Endothelial cell of umbilical vein (primary cell): ENCODE results near the gene CHST3. TPM values are rescaled to one million over a fixed set of nuclear protein-coding genes. Genes with fewer than 3 reads are reported as not detected.

Experiments
- BruUV-seq: library from RNA; stranded (reverse); fragments of 400-500 nt; replicated peaks from 2 replicates; lab custom pipeline; 2021; lab: Mats Ljungman, UMichigan
- CTCF ChIA-PET: fragments of 300-600, 350-600 bp; sonication (Branson Sonifier 250); formaldehyde crosslinking; loops from one replicate; lab custom pipeline; 2021; ENCODE audit warnings: antibody characterized with exemption, inconsistent platforms; lab: Charles Lee
- POLR2A ChIA-PET: fragments of 300-600, 350-600 bp; sonication (Branson Sonifier 250); formaldehyde crosslinking; loops from one replicate; lab custom pipeline; 2021; ENCODE audit warnings: antibody characterized with exemption, inconsistent platforms; lab: Charles Lee
- DNase-seq: peaks from one replicate; pipeline ENCODE4 v3.0.0-alpha.2; 2011; ENCODE audit warnings: low read depth, low spot score
- FAIRE-seq: peaks from 2 replicates; lab custom pipeline; 2011; peaks lifted over from hg19 to GRCh38; lab: Jason Lieb, UNC
- H2AFZ ChIP-seq: 2 replicates; pipeline ENCODE4 v1.6.0; 2012; ENCODE audit warnings: low read depth, low read length, control low read depth, inconsistent platforms
- H3K27ac ChIP-seq: 2 replicates; pipeline ENCODE4 v1.5.1; 2011; ENCODE audit warnings: low read depth, mild to moderate bottlenecking, control low read depth, low read length, moderate library complexity; ENCODE audit not compliant: insufficient read depth
- H3K27me3 ChIP-seq, 2 experiments: 2 replicates each; pipeline versions ENCODE4 v1.6.0 to v1.6.1; 2011; ENCODE audit warnings: low read length in 2 of 2, mixed read lengths in 1 of 2; ENCODE audit not compliant: control insufficient read depth in 2 of 2, insufficient read depth in 2 of 2
- H3K36me3 ChIP-seq, 2 experiments: 2 replicates in 1 of 2; 3 replicates in 1 of 2; pipeline ENCODE4 v1.5.1; 2011; ENCODE audit warnings: low read length in 2 of 2, mild to moderate bottlenecking in 1 of 2, moderate library complexity in 1 of 2; ENCODE audit not compliant: control insufficient read depth in 2 of 2, insufficient read depth in 2 of 2; ENCODE audit errors: extremely low read depth in 1 of 2
- H3K4me1 ChIP-seq: 3 replicates; pipeline ENCODE4 v1.5.1; 2011; ENCODE audit warnings: mild to moderate bottlenecking, low read length; ENCODE audit not compliant: control insufficient read depth, insufficient read depth; ENCODE audit errors: extremely low read depth
- H3K4me2 ChIP-seq: 2 replicates; pipeline ENCODE4 v1.6.1; 2011; ENCODE audit warnings: low read length, control low read depth, mixed read lengths; ENCODE audit not compliant: insufficient read depth
- H3K4me3 ChIP-seq, 3 experiments: fragments of 200-600 bp in 1 of 3; sonication (generic), shearing (Covaris generic) in 1 of 3; replicated peaks in 1 of 3; 2 replicates each; pipeline ENCODE4 v1.5.1; 2011 to 2016; ENCODE audit warnings: control low read depth in 3 of 3, low read length in 3 of 3, mild to moderate bottlenecking in 2 of 3, inconsistent platforms in 1 of 3, low read depth in 1 of 3, moderate library complexity in 1 of 3; ENCODE audit not compliant: insufficient read depth in 1 of 3
- H3K79me2 ChIP-seq: 2 replicates; pipeline ENCODE4 v1.6.0; 2012; ENCODE audit warnings: low read length, inconsistent platforms; ENCODE audit not compliant: control insufficient read depth, insufficient read depth
- H3K9ac ChIP-seq: replicated peaks from 2 replicates; pipeline ENCODE3; 2011; ENCODE audit warnings: low read length, control low read depth; ENCODE audit not compliant: insufficient read depth; ENCODE audit errors: extremely low read depth
- H3K9me1 ChIP-seq: replicated peaks from 3 replicates; pipeline ENCODE4 v1.6.0; 2011; ENCODE audit warnings: mild to moderate bottlenecking, low read length; ENCODE audit not compliant: control insufficient read depth, insufficient read depth; ENCODE audit errors: extremely low read depth
- H3K9me3 ChIP-seq: replicated peaks from 2 replicates; pipeline ENCODE4 v1.5.1; 2012; ENCODE audit warnings: low read length, inconsistent platforms; ENCODE audit not compliant: control insufficient read depth, insufficient read depth
- H4K20me1 ChIP-seq: replicated peaks from 2 replicates; pipeline ENCODE3; 2011; ENCODE audit warnings: mild to moderate bottlenecking, low read length; ENCODE audit not compliant: control insufficient read depth, insufficient read depth; ENCODE audit errors: extremely low read depth
- EZH2 ChIP-seq: IDR thresholded peaks from 2 replicates; pipeline ENCODE4 v1.6.1; 2012; ENCODE audit warnings: borderline replicate concordance, low read depth, mild to moderate bottlenecking, moderate library complexity, low read length, inconsistent platforms; ENCODE audit not compliant: severe bottlenecking
- FOS ChIP-seq: IDR thresholded peaks from 2 replicates; pipeline ENCODE4 v1.6.1; 2011; ENCODE audit warnings: mild to moderate bottlenecking, low read length, moderate library complexity, borderline replicate concordance; ENCODE audit not compliant: insufficient read depth
- GATA2 ChIP-seq: IDR thresholded peaks from 2 replicates; pipeline ENCODE4 v1.7.0; 2011; ENCODE audit warnings: low read depth, mild to moderate bottlenecking, moderate library complexity, mixed read lengths, low read length; ENCODE audit not compliant: insufficient read length, insufficient read depth
- JUN ChIP-seq: IDR thresholded peaks from 2 replicates; pipeline ENCODE4 v1.6.1; 2011; ENCODE audit warnings: borderline replicate concordance, low read depth; ENCODE audit not compliant: insufficient read length, insufficient read depth
- MYC ChIP-seq: IDR thresholded peaks from one replicate; pipeline ENCODE4 v1.6.1; 2011; ENCODE audit warnings: mild to moderate bottlenecking, low read depth, low read length
- POLR2A ChIP-seq: IDR thresholded peaks from 2 replicates; pipeline ENCODE4 v1.6.1; 2012; ENCODE audit warnings: low read depth, mild to moderate bottlenecking, control low read depth, low read length
- POLR2AphosphoS5 ChIP-seq: IDR thresholded peaks from 2 replicates; pipeline ENCODE4 v1.6.1; 2012; ENCODE audit warnings: low read depth, mild to moderate bottlenecking, control low read depth, low read length, moderate library complexity; ENCODE audit not compliant: insufficient read depth
- dilution Hi-C: fragments of 300-500 bp; cut with MboI; formaldehyde crosslinking; loops from one replicate; pipeline ENCODE4 v1.15.0; 2019; ENCODE audit warnings: low sequenced_read_pairs; ENCODE audit not compliant: extremely low pct_ligation_motif_present
- intact Hi-C: fragments of 100-400 bp; cut with micrococcal nuclease; formaldehyde crosslinking; loops from one replicate; pipeline ENCODE4 v1.10.0; 2022
- polyA plus RNA-seq, 4 experiments: library from polyadenylated mRNA; depleted of rRNA in 3 of 4; stranded (reverse) in 3 of 4; unstranded in 1 of 4; fragments of >200 nt; gene quantifications; 2 replicates each; pipeline versions ENCODE4 v1.2.1 to v1.2.3, GENCODE V29; 2011 to 2012; ENCODE audit warnings: missing spikeins in 1 of 4
- total RNA-seq: library from RNA; stranded (reverse); gene quantifications from 2 replicates; pipeline ENCODE4 v1.2.3, GENCODE V29; 2021
- TF ChIP-seq, protein P1 (sequence below): IDR thresholded peaks from 2 replicates; pipeline ENCODE4 v1.6.1; 2011; ENCODE audit not compliant: insufficient read depth, insufficient read length
- TF ChIP-seq, protein P2 (sequence below), 2 donors: IDR thresholded peaks; 1 replicate in 1 of 2; 2 replicates in 1 of 2; pipeline ENCODE4 v1.5.1; 2011; ENCODE audit warnings: low read length in 2 of 2, mild to moderate bottlenecking in 2 of 2, moderate library complexity in 2 of 2, control low read depth in 1 of 2, inconsistent platforms in 1 of 2, low read depth in 1 of 2; ENCODE audit not compliant: insufficient read depth in 1 of 2; ENCODE audit errors: extremely low read depth in 1 of 2

Gene CHST3
- total and polyA plus RNA-seq, 2 donors (not counting 3 experiments of a cell fraction or from before 2014, with no cell fraction given), result 5.5 to 11.5 TPM

DNA sequence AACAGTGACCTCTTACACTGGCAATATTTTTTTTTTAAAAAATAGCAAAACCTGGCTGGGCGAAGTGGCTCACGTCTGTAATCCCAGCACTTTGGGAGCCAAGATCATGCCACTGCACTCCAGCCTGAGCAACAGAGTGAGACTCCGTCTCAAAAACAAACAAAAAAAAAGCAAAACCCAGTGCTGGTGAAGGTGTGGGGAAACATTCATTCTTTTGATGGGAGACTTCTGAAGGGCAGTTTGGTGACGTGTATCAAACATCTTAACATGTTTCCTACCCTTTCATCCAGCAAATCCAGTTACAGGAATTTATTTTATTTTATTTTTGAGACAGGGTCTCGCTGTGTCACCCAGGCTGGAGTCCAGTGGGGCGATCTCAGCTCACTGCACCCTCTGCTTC is 58.0 kb downstream of the CHST3 start:
- Histone ChIP-seq H3K27ac (no peak overlapping the region), H3K9ac (no peak overlapping the region), H3K9me1 (no peaks in the 10 kb centered on the region), H3K9me3 (no peaks in the 10 kb centered on the region), H3K4me1 (peaks cover 7% of the 10 kb centered on the region), H3K4me3 (no peak overlapping the region), H4K20me1 (no peaks in the 10 kb centered on the region), H2AFZ (no peak overlapping the region), H3K4me2 (no peak overlapping the region), H3K27me3 (peaks cover 2% of the 10 kb centered on the region in 2 experiments), H3K36me3 (no peaks in the 10 kb centered on the region), H3K79me2 (no peaks in the 10 kb centered on the region)
- FAIRE-seq, result no peak
- POLR2A ChIA-PET, result no interaction called here
- dilution Hi-C loops, result no loop called here
- BruUV-seq, result no TSS peak
- TF ChIP-seq GATA2 (no peak), EZH2 (no peak), MYC (no peak), POLR2AphosphoS5 (no peak), FOS (no peak), POLR2A (no peak)
- TF ChIP-seq, protein P1, sequence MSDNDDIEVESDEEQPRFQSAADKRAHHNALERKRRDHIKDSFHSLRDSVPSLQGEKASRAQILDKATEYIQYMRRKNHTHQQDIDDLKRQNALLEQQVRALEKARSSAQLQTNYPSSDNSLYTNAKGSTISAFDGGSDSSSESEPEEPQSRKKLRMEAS, result no peak
- intact Hi-C loops, result no loop called here
- CTCF ChIA-PET, result interaction anchor here (1.1 to 2.5 kb wide), 3 partner anchors 10 to 126 kb away, joined by 3 to 8 read pairs (median 3); no protein-coding TSS in a partner anchor
- DNase-seq, result no peak

DNA sequence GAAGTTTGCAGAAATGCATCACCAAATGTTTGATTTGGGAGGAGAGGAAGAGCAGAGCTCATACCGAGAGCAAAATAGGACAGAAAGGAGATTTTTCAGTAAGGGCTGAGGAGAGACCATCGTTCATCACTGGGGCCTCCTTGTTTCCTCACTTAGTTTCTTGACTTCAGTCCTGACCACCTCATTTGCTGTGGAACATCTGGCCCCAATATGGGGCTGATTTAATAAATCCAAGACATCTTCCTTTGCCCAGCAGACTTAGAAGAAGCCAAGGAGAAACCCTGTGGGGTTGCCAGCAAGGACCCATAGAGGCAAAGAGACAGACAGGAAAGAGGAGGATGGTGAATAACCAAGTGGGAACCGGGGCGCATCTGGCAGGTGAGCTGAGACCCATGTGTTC is 60.4 kb downstream of the CHST3 start:
- CTCF ChIA-PET, result interaction anchor here (2.3 kb wide), 1 partner anchor 24 kb away, joined by 13 read pairs; no protein-coding TSS in a partner anchor
- Histone ChIP-seq H3K27me3 (peaks cover 2% of the 10 kb centered on the region in 2 experiments), H3K36me3 (no peaks in the 10 kb centered on the region), H4K20me1 (no peaks in the 10 kb centered on the region), H3K9me1 (no peaks in the 10 kb centered on the region), H3K4me3 (no peak overlapping the region), H3K9ac (no peak overlapping the region), H2AFZ (no peak overlapping the region), H3K79me2 (no peaks in the 10 kb centered on the region), H3K27ac (no peak overlapping the region), H3K4me1 (peaks cover 7% of the 10 kb centered on the region), H3K4me2 (no peak overlapping the region), H3K9me3 (no peaks in the 10 kb centered on the region)
- no peak for FAIRE-seq
- dilution Hi-C loops (no loop called here), intact Hi-C loops (no loop called here)
- TF ChIP-seq EZH2, result no peak
- TF ChIP-seq POLR2AphosphoS5, result no peak
- TF ChIP-seq POLR2A, result no peak
- TF ChIP-seq, protein P2, sequence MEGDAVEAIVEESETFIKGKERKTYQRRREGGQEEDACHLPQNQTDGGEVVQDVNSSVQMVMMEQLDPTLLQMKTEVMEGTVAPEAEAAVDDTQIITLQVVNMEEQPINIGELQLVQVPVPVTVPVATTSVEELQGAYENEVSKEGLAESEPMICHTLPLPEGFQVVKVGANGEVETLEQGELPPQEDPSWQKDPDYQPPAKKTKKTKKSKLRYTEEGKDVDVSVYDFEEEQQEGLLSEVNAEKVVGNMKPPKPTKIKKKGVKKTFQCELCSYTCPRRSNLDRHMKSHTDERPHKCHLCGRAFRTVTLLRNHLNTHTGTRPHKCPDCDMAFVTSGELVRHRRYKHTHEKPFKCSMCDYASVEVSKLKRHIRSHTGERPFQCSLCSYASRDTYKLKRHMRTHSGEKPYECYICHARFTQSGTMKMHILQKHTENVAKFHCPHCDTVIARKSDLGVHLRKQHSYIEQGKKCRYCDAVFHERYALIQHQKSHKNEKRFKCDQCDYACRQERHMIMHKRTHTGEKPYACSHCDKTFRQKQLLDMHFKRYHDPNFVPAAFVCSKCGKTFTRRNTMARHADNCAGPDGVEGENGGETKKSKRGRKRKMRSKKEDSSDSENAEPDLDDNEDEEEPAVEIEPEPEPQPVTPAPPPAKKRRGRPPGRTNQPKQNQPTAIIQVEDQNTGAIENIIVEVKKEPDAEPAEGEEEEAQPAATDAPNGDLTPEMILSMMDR (IDR thresholded peaks at IDR 0.05; ENCODE audit: extremely low read depth in 1 of 2, insufficient read depth in 1 of 2, low read depth in 1 of 2, low read length in 2 of 2), result no peak
- TF ChIP-seq GATA2, result no peak
- TF ChIP-seq MYC, result no peak
- TF ChIP-seq JUN, result no peak
- TF ChIP-seq FOS, result no peak
- TF ChIP-seq, protein P1, result no peak
- POLR2A ChIA-PET, result no interaction called here
- DNase-seq, result no peak
- no TSS peak for BruUV-seq
